ENCODE measurements around the gene PPP1R7.

The PPP1R7 gene

DNA sequence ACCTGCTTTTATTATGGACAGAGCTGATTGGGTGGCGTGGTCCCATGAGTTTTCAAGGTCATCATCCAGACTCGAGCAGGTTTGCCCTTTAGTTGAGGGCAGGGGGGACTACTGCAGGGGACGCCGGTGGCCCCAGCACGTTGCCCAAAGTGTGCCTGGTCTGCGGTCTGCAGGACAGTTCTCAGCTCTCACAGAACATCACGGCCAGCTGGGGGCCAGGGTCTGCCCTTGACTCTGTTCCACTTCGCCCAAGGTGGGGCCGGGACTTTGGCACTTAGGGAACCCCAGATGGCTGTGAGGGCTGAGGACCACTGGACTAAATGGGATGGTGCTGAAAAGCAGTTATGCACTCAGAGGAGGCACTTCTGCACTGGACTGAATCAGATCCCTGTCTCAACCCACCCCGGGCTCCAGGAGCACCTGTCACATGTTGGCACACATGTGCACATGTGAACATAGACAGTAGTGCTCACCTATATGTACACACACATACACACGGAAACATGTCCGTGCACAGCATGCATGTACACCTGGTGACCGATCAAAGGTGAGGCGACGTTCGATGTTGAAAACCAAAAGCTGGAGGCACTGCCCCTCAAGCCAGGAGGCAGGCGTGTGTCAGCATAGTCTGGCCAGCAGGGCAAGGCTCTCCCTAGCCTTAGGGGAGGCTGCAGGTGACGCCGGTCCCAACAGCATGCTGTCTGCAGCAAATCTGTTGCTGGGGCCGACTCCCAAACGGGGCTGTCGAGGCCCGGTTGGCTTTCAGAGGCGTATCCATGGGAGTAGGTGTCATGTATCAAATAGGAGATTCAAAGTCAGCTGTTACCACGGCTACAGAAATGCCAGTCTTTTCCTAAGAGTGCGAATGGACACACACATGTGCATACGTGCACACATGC, 48.4 kb downstream of the PPP1R7 start:
- no peak for DNase-seq

DNA sequence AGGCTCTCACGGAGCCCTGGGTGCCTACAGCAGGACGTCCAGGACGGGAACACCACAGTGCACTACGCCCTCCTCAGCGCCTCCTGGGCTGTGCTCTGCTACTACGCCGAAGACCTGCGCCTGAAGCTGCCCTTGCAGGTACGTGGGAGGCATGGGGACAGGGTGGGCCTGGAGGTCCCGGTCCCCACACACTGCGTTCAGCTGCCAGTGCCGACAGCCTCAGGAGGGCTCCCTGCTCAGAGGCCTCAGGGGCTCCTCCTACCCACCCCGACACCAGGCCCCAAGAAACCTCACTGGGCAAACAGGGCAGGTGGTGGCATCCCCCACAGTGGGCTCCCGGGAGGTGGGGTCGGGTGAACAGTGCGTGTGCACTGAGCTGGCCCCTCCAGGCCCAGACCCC, 49.0 kb downstream of the PPP1R7 start:
- no peak for DNase-seq

DNA sequence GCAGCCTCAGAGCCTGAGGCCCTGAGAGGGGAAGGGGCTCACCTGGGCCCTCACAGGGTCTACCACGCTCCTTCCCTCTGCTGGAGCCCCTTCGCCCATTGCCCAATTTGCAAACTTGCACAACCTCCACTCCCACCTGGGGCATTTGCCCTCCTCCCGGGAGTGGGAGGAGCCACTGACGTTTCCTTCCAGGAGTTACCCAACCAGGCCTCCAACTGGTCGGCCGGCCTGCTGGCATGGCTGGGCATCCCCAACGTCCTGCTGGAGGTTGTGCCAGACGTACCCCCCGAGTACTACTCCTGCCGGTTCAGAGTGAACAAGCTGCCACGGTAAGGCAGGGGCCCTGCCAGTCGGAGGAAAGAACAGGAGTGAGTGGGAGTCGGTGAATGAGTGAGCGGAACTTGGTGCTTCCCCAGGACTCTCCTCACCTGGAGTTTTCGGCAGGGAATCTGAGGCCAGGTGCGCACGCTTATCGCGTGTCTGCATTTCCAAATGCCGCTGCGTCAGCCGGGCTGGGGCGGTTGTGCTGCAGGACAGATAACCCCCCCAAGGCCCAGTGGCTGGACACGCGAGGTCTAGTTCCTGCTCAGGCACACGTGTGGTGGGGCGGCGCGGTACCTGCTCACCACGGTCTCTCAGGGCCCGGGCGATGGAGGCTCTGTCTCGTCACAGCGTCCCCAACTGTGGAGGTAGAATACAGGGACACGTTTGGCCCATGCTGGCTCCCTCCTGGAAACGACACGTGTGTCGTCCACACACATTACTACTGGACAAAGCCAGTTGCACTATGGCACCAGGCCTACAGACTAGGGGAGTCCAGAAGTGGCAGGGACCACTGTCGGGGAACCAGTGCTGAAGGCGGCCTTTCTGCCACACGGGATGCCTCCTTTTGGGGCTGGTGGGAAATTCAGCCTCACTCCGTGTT, 49.9 kb downstream of the PPP1R7 start:
- DNase-seq: no peak

DNA sequence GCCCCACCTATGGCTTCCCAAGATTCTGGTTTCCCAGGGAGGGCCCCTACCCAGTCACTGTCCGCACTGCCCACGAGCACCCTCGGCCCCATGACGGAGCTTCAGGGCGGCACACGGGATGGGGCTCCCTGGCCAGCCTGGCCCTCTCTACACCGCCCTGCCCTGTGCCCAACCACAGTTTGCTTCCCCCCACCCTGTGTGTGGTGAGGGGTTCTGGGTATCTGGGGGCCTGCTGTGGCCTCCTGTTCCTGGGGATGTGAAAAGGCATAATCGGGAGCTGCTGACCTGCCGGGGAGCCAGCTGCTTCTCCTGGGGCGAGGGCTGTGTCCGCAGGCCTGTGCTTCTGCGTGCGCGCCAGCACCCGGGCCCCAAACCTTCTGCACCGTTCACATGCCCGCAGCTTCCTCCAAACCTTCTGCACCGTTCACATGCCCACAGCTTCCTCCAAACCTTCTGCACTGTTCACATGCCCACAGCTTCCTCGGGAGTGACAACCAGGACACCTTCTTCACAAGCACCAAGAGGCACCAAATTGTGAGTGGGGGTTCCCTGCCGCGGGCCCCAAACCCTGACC, 50.6 kb downstream of the PPP1R7 start:
- DNase-seq: no peak

DNA sequence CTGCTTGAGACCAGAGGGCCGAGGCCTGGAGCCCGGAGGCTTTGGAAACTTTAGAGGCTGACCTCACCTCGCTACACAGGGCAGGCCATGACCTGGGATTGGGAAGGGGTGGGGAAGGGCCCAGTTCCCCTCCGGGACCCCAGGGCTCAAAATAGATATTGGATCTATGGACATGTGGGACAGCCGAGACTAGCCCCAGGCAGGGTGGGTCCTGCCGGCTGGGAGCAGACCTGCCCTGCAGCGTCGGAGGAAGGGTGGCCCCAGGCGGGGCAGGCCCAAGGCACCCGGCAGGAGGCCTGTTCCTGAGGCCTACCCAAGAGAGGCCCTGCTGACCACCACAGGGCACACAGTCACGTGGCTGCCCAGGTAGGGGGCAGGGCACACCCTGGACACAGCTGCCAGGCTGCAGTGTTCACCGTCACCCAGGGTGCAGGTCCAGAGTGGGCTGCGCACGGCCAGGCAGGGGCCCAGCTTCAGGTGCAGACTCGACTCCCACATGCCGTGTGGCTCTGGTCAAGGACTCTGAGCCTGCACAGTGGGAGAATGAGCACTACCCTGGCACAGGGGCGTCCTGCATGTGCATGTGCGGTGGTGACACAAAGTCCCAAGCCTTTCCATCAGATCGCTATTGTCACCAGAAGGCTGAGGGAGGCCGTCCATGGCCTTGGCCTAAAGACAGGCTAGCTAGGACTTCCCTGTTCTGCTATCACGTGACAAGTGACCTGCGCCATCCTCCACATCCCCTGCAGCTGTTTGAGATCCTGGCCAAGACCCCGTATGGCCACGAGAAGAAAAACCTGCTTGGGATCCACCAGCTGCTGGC, 51.4 kb downstream of the PPP1R7 start:
- no peak for DNase-seq

DNA sequence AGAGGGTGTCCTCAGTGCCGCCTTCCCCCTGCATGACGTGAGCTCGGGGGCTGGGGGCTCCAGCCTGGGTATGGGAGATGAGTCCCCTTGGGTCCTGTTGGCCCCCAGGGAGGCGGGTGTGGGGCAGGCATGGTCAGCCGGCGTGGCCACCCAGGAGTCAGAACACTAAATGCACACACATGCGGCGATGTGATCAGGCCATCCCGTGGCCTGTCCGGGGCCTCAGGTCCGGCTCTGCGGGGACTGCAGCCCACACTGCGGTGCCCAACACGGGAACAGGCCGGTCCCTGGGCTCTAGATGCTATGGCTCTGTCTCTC, 52.0 kb downstream of the PPP1R7 start:
- DNase-seq: no peak

DNA sequence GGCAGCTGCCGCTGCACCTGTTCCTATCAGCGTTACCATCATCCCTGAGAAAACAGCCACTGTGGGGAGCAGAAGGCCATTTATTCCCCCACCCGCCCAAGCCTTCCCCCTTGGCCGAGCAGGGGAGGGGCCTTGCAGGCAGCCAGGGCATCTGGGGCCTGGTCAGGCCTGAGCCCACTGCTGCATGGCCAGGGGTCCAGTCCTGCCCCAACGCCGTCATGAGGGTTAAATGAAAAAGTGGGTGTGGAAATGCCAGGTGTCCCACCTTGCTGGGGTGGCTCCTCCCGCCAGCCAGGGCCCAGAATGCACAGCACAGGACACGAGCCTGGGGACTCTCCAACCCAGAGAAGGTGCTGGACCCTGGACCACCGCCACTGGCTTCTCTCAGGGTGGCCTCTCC, 52.4 kb downstream of the PPP1R7 start:
- no peak for DNase-seq

DNA sequence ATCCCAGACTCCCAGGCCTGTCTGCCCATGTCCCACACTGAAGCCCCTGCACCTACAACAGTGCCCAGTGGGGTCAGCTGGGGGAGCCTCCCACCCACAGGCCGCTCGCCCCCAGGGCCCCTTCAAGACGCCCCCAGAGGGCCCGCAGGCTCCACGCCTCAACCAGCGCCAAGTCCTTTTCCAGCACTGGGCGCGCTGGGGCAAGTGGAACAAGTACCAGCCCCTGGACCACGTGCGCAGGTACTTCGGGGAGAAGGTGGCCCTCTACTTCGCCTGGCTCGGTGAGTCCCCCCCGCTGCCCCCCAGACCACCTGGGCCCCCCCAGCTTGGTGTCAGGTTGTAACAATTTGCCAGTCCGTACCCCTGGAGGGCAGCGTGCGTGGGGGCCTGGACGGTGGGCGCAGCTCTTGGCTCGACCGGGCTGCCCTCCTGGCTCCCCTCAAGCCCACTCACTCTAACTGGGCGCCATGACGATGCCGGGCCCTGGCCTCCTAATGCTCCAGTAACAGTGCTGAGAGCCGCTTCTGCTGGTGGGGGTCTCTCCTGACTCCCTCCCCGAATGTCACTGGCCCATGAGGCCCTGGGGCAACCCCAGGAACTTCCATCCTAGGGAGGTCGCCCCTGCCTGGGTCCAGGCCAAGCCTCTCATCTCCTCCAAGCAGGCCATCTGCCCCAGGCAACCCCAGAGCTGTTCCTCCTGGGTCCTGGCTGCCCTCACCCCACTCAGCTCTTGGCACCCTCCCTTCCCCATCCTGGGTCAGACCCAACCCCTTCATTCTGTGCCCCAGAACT, 53.1 kb downstream of the PPP1R7 start:
- no peak for DNase-seq

DNA sequence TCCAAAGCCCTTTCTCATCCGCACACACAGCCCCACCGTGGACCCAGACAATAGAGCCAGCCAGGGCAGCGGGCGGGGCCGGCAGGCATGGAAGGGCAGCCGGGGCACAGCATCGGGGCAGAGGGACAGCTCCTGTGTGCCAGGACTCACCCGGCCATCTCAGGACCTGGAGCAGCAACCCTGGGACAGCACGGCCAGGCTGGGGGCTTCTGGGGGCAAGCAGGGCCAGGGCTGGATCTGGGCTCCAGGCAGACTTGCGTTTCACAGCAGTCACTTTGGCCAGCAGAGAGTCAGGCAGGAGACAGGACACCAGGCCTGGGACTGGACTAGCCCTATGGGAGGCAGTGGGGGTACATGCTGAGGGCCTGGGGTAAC, 53.7 kb downstream of the PPP1R7 start:
- DNase-seq: no peak

DNA sequence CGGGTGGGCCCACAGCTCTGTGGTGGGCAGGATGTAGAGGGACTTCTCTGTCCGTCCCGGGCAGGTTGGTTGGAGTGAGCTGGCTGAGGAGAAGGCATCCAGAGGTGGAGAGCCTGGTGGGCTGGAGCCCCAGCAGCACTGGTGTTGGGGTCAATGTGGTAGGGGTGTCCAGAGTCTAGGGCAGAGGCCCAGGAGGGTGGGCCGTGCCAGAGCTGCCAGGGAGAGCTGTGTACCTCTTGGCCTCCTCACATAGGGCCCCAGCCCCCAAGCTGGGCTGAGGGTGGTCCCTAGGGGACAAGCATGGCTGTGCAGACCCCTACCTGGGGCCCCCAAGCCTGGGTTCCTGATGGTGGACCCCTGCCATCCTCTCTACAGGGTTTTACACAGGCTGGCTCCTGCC, 54.2 kb downstream of the PPP1R7 start:
- DNase-seq: no peak

DNA sequence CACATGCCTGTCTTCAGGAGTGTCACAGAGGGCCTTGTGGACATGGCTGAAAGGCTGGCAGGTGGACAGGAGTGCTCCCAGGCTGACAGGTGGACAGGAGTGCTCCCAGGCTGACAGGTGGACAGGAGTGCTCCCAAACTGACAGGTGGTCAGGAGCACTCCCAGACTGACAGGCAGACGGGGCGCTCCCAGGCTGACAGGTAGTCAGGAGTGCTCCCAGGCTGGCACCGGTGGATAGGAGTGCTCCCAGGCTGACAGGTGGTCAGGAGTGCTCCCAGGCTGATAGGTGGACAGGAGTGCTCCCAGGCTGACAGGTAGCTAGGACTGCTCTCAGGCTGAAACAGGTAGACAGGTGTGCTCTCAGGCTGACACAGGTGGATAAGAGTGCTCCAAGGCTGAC, 54.8 kb downstream of the PPP1R7 start:
- no peak for DNase-seq

DNA sequence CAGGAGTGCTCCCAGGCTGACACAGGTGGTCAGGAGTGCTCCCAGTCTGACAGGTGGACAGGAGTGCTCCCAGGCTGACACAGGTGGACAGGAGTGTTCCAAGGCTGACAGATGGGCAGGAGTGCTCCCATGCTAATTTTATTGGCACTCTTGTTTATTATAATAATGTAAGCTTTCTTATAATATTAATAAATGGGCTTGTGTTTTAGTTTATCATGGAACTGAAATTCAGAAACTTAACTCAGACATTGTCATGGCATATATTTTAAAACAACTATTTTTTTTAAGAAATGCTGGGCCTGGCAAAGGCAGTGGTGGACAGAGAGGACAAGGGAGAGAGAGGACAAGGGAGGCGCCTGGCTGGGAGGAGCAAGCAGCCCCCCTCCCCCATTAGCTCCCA, 56.9 kb downstream of the PPP1R7 start:
- no peak for DNase-seq

DNA sequence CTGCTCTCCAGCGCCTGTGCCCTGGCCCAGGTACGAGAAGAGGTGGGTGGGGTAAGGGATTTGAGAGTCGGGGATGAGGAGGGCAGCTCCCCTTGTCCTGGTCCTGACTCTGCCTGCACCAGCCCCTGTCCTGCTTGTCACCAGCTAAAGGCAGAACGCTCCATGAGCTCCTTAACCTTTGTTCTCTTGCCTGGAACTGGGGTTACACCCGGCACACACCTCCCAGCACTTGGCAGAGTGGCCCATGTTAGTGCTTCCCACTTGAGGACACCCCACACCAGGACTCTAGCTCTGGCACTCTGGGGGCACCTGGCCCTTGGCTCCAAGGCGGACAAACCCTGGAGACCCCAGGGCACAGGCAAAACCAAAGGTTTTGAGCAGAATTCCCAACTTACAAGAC, 57.4 kb downstream of the PPP1R7 start:
- no peak for DNase-seq

DNA sequence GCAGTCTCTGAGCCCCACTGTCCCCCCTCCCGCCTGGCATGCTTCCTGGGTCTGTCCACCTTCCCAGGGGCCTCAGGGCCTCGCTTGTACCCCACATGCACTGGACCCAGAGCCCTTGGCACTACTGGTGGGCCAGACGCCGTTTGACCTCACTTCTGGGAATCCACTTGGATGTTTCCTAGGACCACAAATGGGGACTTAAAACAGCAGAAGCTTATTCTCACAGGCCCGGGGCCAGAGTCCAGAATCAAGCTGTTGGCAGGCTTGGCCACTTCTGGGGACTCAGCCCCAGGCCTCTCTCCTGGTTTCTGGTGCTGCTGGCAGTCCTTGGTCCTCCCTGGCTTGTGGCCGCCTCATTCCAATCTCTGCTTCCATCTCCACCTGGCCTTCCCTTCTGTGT, 57.8 kb downstream of the PPP1R7 start:
- DNase-seq: no peak

DNA sequence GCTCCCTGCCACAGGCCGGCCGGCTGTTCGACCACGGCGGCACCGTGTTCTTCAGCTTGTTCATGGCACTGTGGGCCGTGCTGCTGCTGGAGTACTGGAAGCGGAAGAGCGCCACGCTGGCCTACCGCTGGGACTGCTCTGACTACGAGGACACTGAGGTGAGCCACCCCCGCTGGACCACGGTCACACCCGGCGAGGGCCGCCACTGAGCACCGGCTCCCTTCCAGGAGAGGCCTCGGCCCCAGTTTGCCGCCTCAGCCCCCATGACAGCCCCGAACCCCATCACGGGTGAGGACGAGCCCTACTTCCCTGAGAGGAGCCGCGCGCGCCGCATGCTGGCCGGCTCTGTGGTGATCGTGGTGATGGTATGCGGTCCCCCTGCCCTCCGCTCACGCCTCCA, 59.0 kb downstream of the PPP1R7 start:
- peak; percentile 66 for DNase-seq

DNA sequence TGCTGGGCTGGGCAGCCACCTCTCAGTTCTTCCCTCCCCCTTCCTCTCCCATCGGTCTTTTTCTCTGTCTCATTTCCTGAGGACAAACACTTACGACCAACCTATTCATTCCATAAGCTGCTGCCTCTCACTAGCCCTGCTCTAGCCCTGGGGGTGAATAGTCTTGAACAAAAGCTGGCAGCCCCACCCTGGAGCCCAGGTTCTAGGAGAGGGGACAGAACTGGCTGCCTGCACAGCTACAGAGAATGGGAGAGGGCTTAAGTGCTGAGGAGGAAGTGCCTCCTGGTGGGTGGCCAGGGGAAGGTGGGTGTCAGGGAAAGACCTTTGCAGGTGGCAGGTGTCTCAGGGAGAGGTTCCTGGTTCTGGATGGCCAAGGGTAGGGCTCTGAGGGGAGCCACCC, 61.0 kb downstream of the PPP1R7 start:
- no peak for DNase-seq

DNA sequence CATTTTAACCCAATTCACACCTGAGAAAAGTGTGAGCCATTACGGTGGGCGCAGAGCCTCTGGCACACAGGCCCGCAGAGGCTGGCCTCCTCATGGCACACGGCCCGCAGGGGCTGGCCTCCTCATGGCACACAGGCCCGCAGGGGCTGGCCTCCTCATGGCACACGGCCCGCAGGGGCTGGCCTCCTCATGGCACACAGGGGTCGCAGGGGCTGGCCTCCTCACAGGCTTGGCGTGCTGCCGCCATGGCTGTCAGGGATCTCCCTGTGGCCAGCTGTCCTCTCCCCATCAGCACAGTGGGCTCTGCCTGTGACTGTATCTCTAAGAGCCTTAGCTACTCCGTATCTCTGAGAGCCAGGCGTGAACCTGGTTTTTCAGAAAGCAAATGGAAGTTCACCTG, 62.8 kb downstream of the PPP1R7 start:
- no peak for DNase-seq

DNA sequence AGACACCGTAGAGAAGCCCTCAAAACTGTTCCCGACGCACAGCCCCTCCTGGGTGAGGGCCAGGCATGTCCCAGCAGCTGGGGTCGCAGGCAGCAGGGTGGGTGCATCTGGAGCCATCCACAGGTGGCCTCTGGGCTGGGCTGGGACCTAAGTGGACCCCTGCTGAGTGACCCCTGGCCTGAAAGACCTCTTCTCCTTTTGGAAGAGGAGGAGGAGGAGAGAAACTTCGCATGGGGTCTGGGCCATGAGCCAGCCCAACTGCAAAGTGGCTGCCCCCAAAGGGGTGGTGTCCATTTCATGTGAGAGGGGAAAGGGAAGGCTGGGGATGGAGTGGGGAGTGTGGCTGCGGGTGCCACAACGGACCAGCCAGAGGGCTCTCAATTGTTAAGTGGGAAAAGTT, 63.3 kb downstream of the PPP1R7 start:
- no peak for DNase-seq

DNA sequence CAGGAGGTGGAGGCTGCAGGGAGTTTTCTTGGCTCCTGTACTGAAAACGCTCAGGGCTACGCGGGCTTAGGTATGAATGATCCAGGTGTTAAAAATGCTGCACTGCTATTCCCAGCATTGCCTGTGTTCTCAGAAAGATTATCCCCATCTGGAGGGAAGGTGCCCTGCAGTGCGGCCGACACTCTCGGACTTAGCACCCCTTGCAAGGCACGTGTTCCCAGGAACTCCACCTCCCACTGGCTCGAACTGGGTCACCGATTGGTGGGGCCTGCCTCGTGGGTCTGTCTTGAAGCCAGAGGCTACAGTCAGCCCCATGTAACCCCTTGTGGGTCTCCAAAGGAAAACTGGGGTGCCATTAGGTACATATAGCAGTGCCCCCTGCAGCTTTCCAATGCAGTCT, 63.9 kb downstream of the PPP1R7 start:
- DNase-seq: no peak

DNA sequence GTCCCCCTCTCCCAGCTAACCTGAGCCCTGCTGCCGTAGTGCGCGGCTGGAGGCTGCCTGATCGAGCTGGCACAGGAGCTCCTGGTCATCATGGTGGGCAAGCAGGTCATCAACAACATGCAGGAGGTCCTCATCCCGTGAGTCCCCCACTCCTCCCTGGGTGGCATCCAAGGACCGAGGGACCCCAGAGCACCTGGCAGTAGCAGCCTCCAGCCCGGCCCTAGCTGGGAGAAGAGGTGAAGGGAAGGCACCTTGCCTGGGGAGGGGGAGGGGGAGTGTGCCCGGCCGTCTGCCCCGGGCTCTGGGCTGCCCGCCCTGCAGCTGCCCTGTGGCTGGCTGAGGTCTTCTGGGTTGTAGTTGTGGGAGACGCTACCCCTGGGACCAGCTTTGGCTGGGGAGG, 64.5 kb downstream of the PPP1R7 start:
- no peak for DNase-seq

DNA sequence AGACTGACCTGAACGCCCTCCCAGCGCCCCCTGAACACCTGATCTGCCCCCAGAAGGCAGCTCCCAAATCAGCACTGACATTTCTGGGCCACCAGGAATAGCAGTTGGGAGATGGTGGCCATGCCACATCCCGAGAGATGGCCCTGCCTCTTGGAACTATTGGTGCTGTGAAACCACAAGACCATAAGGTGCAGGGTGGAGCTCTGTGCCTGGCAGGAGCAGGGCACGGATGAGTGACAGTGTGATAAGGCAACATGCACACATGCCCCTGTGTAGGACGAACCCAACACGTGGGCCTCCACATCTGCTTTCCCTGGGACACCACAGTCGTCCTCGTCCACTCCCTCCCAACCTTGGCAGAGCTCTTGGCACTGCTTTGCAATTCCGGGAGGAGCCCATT, 65.2 kb downstream of the PPP1R7 start:
- no peak for DNase-seq

DNA sequence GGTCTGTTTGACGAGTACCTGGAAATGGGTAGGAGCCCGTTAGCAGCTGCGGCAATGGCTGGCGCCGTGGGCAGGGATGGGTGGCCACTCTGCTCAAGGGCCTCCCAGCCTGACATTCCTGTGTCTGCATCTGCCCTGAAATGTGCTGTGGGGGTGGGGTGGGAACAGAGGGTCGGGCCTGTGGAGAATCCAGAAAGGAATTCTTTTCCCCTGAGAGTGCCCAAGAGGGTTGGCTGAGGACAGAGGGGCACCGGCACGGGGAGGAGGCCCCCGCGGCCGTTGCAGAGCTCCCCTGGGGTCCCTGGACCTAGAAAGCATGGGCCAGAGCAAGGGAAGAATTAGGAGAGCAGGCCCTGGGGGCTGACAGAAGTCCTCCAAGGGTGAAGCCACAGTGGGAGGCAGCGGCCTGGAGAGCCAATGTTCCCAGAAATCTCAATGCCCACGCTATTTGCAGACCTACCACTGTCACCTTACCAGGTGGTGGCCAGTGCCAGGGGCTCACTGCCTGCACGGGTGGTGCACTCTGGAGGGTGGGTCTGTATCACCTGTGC, 66.0 kb downstream of the PPP1R7 start:
- DNase-seq: no peak

All from DMS53 (cell line).